ENCODE measurements around the gene MACROD2. TPM values are rescaled to one million over a fixed set of nuclear protein-coding genes. Genes with fewer than 3 reads are reported as not detected.

Gene MACROD2
- total RNA-seq, 4 donors from 2014 or later = 10.0 to 24.0 (median 17.0) TPM

- 74 to 79% methylated on average over 3 of the region's 3 CpGs for WGBS, 2 donors
- no peak overlapping the region for H3K4me3 ChIP-seq (ENCODE audit: low read depth, poor library complexity, severe bottlenecking)
- TF ChIP-seq CTCF (IDR thresholded peaks at IDR 0.05) (no peak), POLR2A (IDR thresholded peaks at IDR 0.05) (no peak)
- DNase-seq (ENCODE audit: low spot score in 2 of 2) = no peak
- intact Hi-C loops (cut with DNase I; ENCODE audit: low total_unique reads) = no loop called here
Observed at GRCh38 chr20:14064333-14064732, 69.0 kb downstream of the MACROD2 start.

- TF ChIP-seq CTCF (IDR thresholded peaks at IDR 0.05) = no peak
- TF ChIP-seq POLR2A (IDR thresholded peaks at IDR 0.05) = no peak
- no peak for DNase-seq (ENCODE audit: low spot score in 2 of 2)
- WGBS, 2 donors = 84 to 92% methylated on average over 5 of the region's 5 CpGs
- intact Hi-C loops (cut with DNase I; ENCODE audit: low total_unique reads) = no loop called here
- no peak overlapping the region for H3K4me3 ChIP-seq (ENCODE audit: low read depth, poor library complexity, severe bottlenecking)
Observed at GRCh38 chr20:14064921-14065320, 69.6 kb downstream of the MACROD2 start.

- no peak for DNase-seq (ENCODE audit: low spot score in 2 of 2)
- WGBS, 2 donors = 84 to 96% methylated on average over 3 of the region's 3 CpGs
- H3K4me3 ChIP-seq (ENCODE audit: low read depth, poor library complexity, severe bottlenecking) = no peak overlapping the region
- intact Hi-C loops (cut with DNase I; ENCODE audit: low total_unique reads) = no loop called here
- TF ChIP-seq CTCF (IDR thresholded peaks at IDR 0.05) = no peak
- no peak for TF ChIP-seq POLR2A (IDR thresholded peaks at IDR 0.05)
Observed at GRCh38 chr20:14065774-14066173, 70.5 kb downstream of the MACROD2 start.

- no peak for TF ChIP-seq POLR2A (IDR thresholded peaks at IDR 0.05)
- no peak for TF ChIP-seq CTCF (IDR thresholded peaks at IDR 0.05)
- no peak overlapping the region for H3K4me3 ChIP-seq (ENCODE audit: low read depth, poor library complexity, severe bottlenecking)
Observed at GRCh38 chr20:14067603-14068002, 72.3 kb downstream of the MACROD2 start.

GRCh38 chr20:14069796-14070195 lies 74.5 kb downstream of the MACROD2 start:
- TF ChIP-seq CTCF (IDR thresholded peaks at IDR 0.05) (no peak), POLR2A (IDR thresholded peaks at IDR 0.05) (no peak)
- DNase-seq (ENCODE audit: low spot score in 2 of 2) = no peak
- intact Hi-C loops (cut with DNase I; ENCODE audit: low total_unique reads) = no loop called here
- no peak overlapping the region for H3K4me3 ChIP-seq (ENCODE audit: low read depth, poor library complexity, severe bottlenecking)
- WGBS, 2 donors = 75 to 85% methylated on average over 5 of the region's 5 CpGs

More at GRCh38 chr20:14067603-14068002, 72.3 kb downstream of the MACROD2 start:
- DNase-seq (ENCODE audit: low spot score in 2 of 2) = no peak
- intact Hi-C loops (cut with DNase I; ENCODE audit: low total_unique reads) = no loop called here

- TF ChIP-seq CTCF (IDR thresholded peaks at IDR 0.05) (no peak), POLR2A (IDR thresholded peaks at IDR 0.05) (no peak)
- DNase-seq (ENCODE audit: low spot score in 2 of 2) = no peak
- H3K4me3 ChIP-seq (ENCODE audit: low read depth, poor library complexity, severe bottlenecking) = no peak overlapping the region
- 76 to 83% methylated on average over 1 of the region's 1 CpG for WGBS, 2 donors
- intact Hi-C loops (cut with DNase I; ENCODE audit: low total_unique reads) = no loop called here
Observed at GRCh38 chr20:14093652-14094051, 98.3 kb downstream of the MACROD2 start.
